Uterus (tissue), 2 donors: ENCODE measurements around the gene POU4F1.

Source experiments
- CTCF ChIP-seq, 4 experiments: fragments of 200-600 bp in 2 of 4; fragments of 450-650 bp in 2 of 4; sonication (generic) in 2 of 4; IDR thresholded peaks; one replicate each; pipeline ENCODE4 v1.5.1; 2016 to 2019; ENCODE audit warnings: antibody characterized with exemption in 4 of 4, mild to moderate bottlenecking in 2 of 4, moderate library complexity in 1 of 4
- POLR2A ChIP-seq, 2 donors: fragments of 450-650 bp; IDR thresholded peaks; one replicate each; pipeline ENCODE4 v1.6.1; 2016; ENCODE audit warnings: antibody characterized with exemption in 2 of 2, mild to moderate bottlenecking in 1 of 2, moderate library complexity in 1 of 2

GRCh38 chr13:78587395-78587794 lies 16.0 kb downstream of the POU4F1 start:
- TF ChIP-seq CTCF (IDR thresholded peaks at IDR 0.05) = no peak
- no peak for TF ChIP-seq POLR2A (IDR thresholded peaks at IDR 0.05)
